H1 (cell line): ENCODE data around the gene LOC128125822.

Experiments used
- CTCF ChIA-PET: fragments of 300-600 bp; sonication (Branson Sonifier 250); formaldehyde crosslinking; loops from one replicate; lab custom pipeline; 2021; ENCODE audit not compliant: partially characterized antibody; lab: Charles Lee
- POLR2A ChIA-PET: fragments of 300-600 bp; sonication (Branson Sonifier 250); formaldehyde crosslinking; loops from one replicate; lab custom pipeline; 2021; ENCODE audit warnings: inconsistent platforms; ENCODE audit not compliant: partially characterized antibody; lab: Charles Lee
- DNase-seq, 2 experiments: peaks; one replicate each; pipeline versions ENCODE4 v3.0.0 to v3.0.0-alpha.2; 2010 to 2022; ENCODE audit warnings: low spot score in 2 of 2, low read depth in 1 of 2, mixed read lengths in 1 of 2
- FAIRE-seq: peaks from 2 replicates; lab custom pipeline; 2011; peaks lifted over from hg19 to GRCh38; lab: Jason Lieb, UNC
- H2AFZ ChIP-seq: 2 replicates; pipeline ENCODE4 v1.8.1; 2012; ENCODE audit warnings: low read length, inconsistent platforms
- H2AK5ac ChIP-seq: 2 replicates; pipeline ENCODE4 v1.6.1; 2013; ENCODE audit warnings: low read depth, low read length
- H2BK120ac ChIP-seq: replicated peaks from 2 replicates; pipeline ENCODE3; 2013; ENCODE audit warnings: low read depth, low read length, inconsistent platforms
- H2BK12ac ChIP-seq: 2 replicates; pipeline ENCODE4 v1.6.1; 2013; ENCODE audit warnings: low read depth, low read length
- H2BK15ac ChIP-seq: 2 replicates; pipeline ENCODE4 v1.6.1; 2013; ENCODE audit warnings: low read length
- H2BK20ac ChIP-seq: 2 replicates; pipeline ENCODE4 v1.6.1; 2013; ENCODE audit warnings: low read length
- H2BK5ac ChIP-seq: 2 replicates; pipeline ENCODE4 v1.6.1; 2013; ENCODE audit warnings: low read depth, low read length
- H3K14ac ChIP-seq: 2 replicates; pipeline ENCODE4 v1.6.1; 2013; ENCODE audit warnings: inconsistent platforms; ENCODE audit not compliant: insufficient read length
- H3K18ac ChIP-seq: 2 replicates; pipeline ENCODE4 v1.6.1; 2013; ENCODE audit warnings: low read length; ENCODE audit errors: extremely low read depth
- H3K23ac ChIP-seq: 2 replicates; pipeline ENCODE4 v1.6.1; 2013; ENCODE audit warnings: inconsistent platforms; ENCODE audit not compliant: insufficient read length
- H3K23me2 ChIP-seq: 2 replicates; pipeline ENCODE4 v1.6.1; 2013; ENCODE audit warnings: low read depth, low read length
- H3K27ac ChIP-seq: 2 replicates; pipeline ENCODE4 v1.6.1; 2011; ENCODE audit warnings: low read depth, low read length, inconsistent platforms
- H3K27me3 ChIP-seq, 4 experiments: replicated peaks in 1 of 4; 1 replicate in 1 of 4; 2 replicates in 3 of 4; pipeline versions ENCODE4 v1.6.1 to v1.8.1; 2011 to 2013; ENCODE audit warnings: low read length in 3 of 4, mild to moderate bottlenecking in 3 of 4, inconsistent platforms in 2 of 4, mixed read lengths in 2 of 4, moderate library complexity in 1 of 4; ENCODE audit not compliant: control insufficient read depth in 3 of 4, insufficient read depth in 3 of 4; ENCODE audit errors: extremely low read depth in 1 of 4
- H3K36me3 ChIP-seq, 4 experiments: 2 replicates each; pipeline versions ENCODE4 v1.6.1 to v1.8.1; 2011 to 2013; ENCODE audit warnings: mild to moderate bottlenecking in 4 of 4, low read length in 3 of 4, moderate library complexity in 2 of 4, control low read depth in 1 of 4, inconsistent platforms in 1 of 4; ENCODE audit not compliant: insufficient read depth in 4 of 4, control insufficient read depth in 2 of 4
- H3K4ac ChIP-seq: replicated peaks from 2 replicates; pipeline ENCODE3; 2013; ENCODE audit warnings: low read length, low read depth, mixed read lengths, inconsistent platforms; ENCODE audit not compliant: insufficient read length
- H3K4me1 ChIP-seq, 4 experiments: replicated peaks in 1 of 4; 1 replicate in 1 of 4; 2 replicates in 3 of 4; pipeline versions ENCODE4 v1.6.1 to v1.8.1; 2011 to 2013; ENCODE audit warnings: low read length in 3 of 4, inconsistent platforms in 2 of 4, mixed read lengths in 1 of 4; ENCODE audit not compliant: insufficient read depth in 4 of 4, control insufficient read depth in 3 of 4
- H3K4me2 ChIP-seq, 2 experiments: 2 replicates each; pipeline versions ENCODE4 v1.6.1 to v1.8.1; 2011 to 2013; ENCODE audit warnings: low read depth in 2 of 2, low read length in 2 of 2, control low read depth in 1 of 2, inconsistent platforms in 1 of 2, mild to moderate bottlenecking in 1 of 2; ENCODE audit not compliant: insufficient read depth in 1 of 2
- H3K4me3 ChIP-seq, 4 experiments: fragments of 200-600, 300-600 bp in 1 of 4; sonication (generic), shearing (Covaris generic), sonication (Bioruptor Twin) in 1 of 4; 2 replicates each; pipeline versions ENCODE4 v1.5.1 to v1.8.1; 2011 to 2016; ENCODE audit warnings: low read length in 4 of 4, low read depth in 3 of 4, control low read depth in 2 of 4, inconsistent platforms in 2 of 4, mild to moderate bottlenecking in 2 of 4, mixed read lengths in 1 of 4, moderate library complexity in 1 of 4; ENCODE audit not compliant: insufficient read depth in 2 of 4; ENCODE audit errors: extremely low read depth in 1 of 4
- H3K56ac ChIP-seq: replicated peaks from 2 replicates; pipeline ENCODE3; 2013; ENCODE audit warnings: low read depth, mild to moderate bottlenecking, mixed read lengths, low read length, inconsistent platforms; ENCODE audit not compliant: insufficient read length
- H3K79me1 ChIP-seq: 2 replicates; pipeline ENCODE4 v1.6.1; 2013; ENCODE audit warnings: low read depth, low read length, control low read depth
- H3K79me2 ChIP-seq, 2 experiments: 2 replicates each; pipeline versions ENCODE4 v1.6.1 to v1.8.1; 2012 to 2013; ENCODE audit warnings: low read length in 2 of 2, mild to moderate bottlenecking in 2 of 2, inconsistent platforms in 1 of 2; ENCODE audit not compliant: insufficient read depth in 2 of 2, control insufficient read depth in 1 of 2
- H3K9ac ChIP-seq, 4 experiments: replicated peaks in 1 of 4; 1 replicate in 1 of 4; 2 replicates in 3 of 4; pipeline versions ENCODE4 v1.6.1 to v1.8.1; 2011 to 2013; ENCODE audit warnings: low read depth in 3 of 4, low read length in 3 of 4, control low read depth in 2 of 4, mild to moderate bottlenecking in 2 of 4, moderate library complexity in 2 of 4, inconsistent platforms in 1 of 4; ENCODE audit errors: extremely low read depth in 1 of 4
- H3K9me3 ChIP-seq, 2 experiments: 2 replicates each; pipeline versions ENCODE4 v1.6.1 to v1.8.1; 2012 to 2013; ENCODE audit warnings: mild to moderate bottlenecking in 2 of 2, moderate library complexity in 2 of 2, control low read depth in 1 of 2, inconsistent platforms in 1 of 2, low read depth in 1 of 2, low read length in 1 of 2, mixed read lengths in 1 of 2; ENCODE audit not compliant: insufficient read depth in 2 of 2
- H4K20me1 ChIP-seq, 2 experiments: replicated peaks in 1 of 2; 2 replicates each; pipeline versions ENCODE3 to v1.8.1; 2011 to 2013; ENCODE audit warnings: inconsistent platforms in 2 of 2, low read length in 2 of 2, mild to moderate bottlenecking in 1 of 2; ENCODE audit not compliant: insufficient read depth in 2 of 2, control insufficient read depth in 1 of 2
- H4K5ac ChIP-seq: 2 replicates; pipeline ENCODE4 v1.6.1; 2013; ENCODE audit warnings: low read length, low read depth, mixed read lengths, inconsistent platforms; ENCODE audit not compliant: insufficient read length
- H4K8ac ChIP-seq: 2 replicates; pipeline ENCODE4 v1.8.0; 2013; ENCODE audit warnings: mild to moderate bottlenecking, moderate library complexity, low read length, inconsistent platforms; ENCODE audit not compliant: insufficient read depth; ENCODE audit errors: extremely low read depth
- H4K91ac ChIP-seq: replicated peaks from 2 replicates; pipeline ENCODE3; 2013; ENCODE audit warnings: low read length, mixed read lengths, inconsistent platforms; ENCODE audit not compliant: insufficient read length
- CBX8 ChIP-seq: fragments of 300-800, 300-1000 bp; sonication (generic); IDR thresholded peaks from 2 replicates; pipeline ENCODE4 v1.7.1; 2016; ENCODE audit warnings: low read depth, low read length, borderline replicate concordance
- NRF1 ChIP-seq: IDR thresholded peaks from 2 replicates; pipeline ENCODE4 v1.6.1; 2011; ENCODE audit warnings: mild to moderate bottlenecking, low read depth, low read length, improper control_type of control experiment
- POLR2A ChIP-seq, 2 experiments: IDR thresholded peaks; 1 replicate in 1 of 2; 2 replicates in 1 of 2; pipeline ENCODE4 v1.6.1; 2011; ENCODE audit warnings: low read depth in 2 of 2, low read length in 2 of 2, mild to moderate bottlenecking in 2 of 2; ENCODE audit errors: control extremely low read depth in 1 of 2
- POLR2AphosphoS5 ChIP-seq: IDR thresholded peaks from 2 replicates; pipeline ENCODE4 v1.6.1; 2011; ENCODE audit warnings: low read depth, low read length
- SP1 ChIP-seq: IDR thresholded peaks from 2 replicates; pipeline ENCODE4 v1.6.1; 2011; ENCODE audit warnings: low read depth, low read length
- SRF ChIP-seq: IDR thresholded peaks from 2 replicates; pipeline ENCODE4 v1.6.1; 2011; ENCODE audit warnings: mild to moderate bottlenecking, low read depth, low read length, moderate library complexity
- TCF12 ChIP-seq: IDR thresholded peaks from 2 replicates; pipeline ENCODE4 v1.6.1; 2011; ENCODE audit warnings: low read depth, mild to moderate bottlenecking, low read length
- YY1 ChIP-seq: IDR thresholded peaks from 2 replicates; pipeline ENCODE4 v1.6.1; 2011; ENCODE audit warnings: low read depth, mild to moderate bottlenecking, low read length
- WGBS, 2 experiments: shearing (Covaris generic) in 1 of 2; methylation state at CpG; one replicate each; pipeline versions ENCODE4 v1.1.6 to v1.1.7; 2013 to 2015; ENCODE audit warnings: low lambda C conversion rate in 2 of 2, mixed read lengths in 2 of 2, inconsistent platforms in 1 of 2, low coverage in 1 of 2, missing lambda C conversion rate in 1 of 2; ENCODE audit not compliant: insufficient replicate concordance in 2 of 2, insufficient coverage in 1 of 2, insufficient read length in 1 of 2; ENCODE audit errors: extremely low coverage in 1 of 2, missing lambda C conversion rate in 1 of 2; 5-methylcytosine and 5-hydroxymethylcytosine counted together
- TF ChIP-seq, protein P1 (sequence below): IDR thresholded peaks from 2 replicates; pipeline ENCODE4 v1.6.1; 2012; ENCODE audit warnings: inconsistent platforms

Gene LOC128125822

DNA sequence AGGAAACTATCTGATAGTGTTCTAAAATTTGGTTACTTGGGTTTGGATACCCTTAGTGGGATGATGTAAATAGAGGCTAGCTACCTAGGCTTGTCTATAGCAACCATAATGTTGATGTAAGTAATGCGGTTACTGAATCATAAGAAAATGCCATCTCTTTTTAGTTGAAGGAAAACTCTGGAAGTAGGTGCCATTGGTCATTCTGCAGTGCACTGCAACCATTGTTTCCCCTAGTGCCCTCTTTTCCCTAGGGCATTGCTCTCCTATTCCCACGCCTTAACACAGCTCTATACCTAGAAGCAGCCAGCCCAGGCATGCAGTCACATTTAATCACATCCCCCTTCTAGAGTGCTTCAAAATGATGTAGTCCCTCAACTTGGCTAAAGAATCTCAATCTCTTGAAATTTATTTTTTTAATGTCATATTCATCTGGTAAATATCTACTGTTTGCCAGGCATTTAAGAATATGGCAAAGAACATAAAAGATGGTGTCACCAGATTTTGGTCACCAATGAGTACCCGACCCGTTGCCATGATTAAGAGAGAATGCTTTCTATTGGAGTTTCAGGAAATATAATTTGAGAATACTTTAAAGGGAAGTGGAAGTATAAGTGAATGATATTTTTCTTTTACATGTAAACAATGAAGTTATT, 10.4 kb downstream of the LOC128125822 start:
- no peak for TF ChIP-seq CBX8
- TF ChIP-seq TCF12 = no peak
- TF ChIP-seq, protein P1, sequence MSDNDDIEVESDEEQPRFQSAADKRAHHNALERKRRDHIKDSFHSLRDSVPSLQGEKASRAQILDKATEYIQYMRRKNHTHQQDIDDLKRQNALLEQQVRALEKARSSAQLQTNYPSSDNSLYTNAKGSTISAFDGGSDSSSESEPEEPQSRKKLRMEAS = no peak
- TF ChIP-seq NRF1 = no peak
- TF ChIP-seq SRF = no peak
- TF ChIP-seq POLR2A (IDR thresholded peaks at IDR 0.05; ENCODE audit: control extremely low read depth in 1 of 2, low read depth in 2 of 2, low read length in 2 of 2) = peak in 1 of 2 experiments; percentile 79; a peak in 2 of 3 replicates
- no peak for TF ChIP-seq SP1
- peak; percentile 79; the same call in 1 of the 2 replicates for TF ChIP-seq POLR2AphosphoS5
- TF ChIP-seq YY1 = no peak
- Histone ChIP-seq H4K5ac (no peak overlapping the region), H3K27me3 (no peaks in the 10 kb centered on the region), H2BK120ac (no peak overlapping the region), H3K4me1 (no peaks in the 10 kb centered on the region), H3K23me2 (no peaks in the 10 kb centered on the region), H4K91ac (no peak overlapping the region), H2BK5ac (no peak overlapping the region), H3K4ac (no peak overlapping the region), H3K9me3 (no peaks in the 10 kb centered on the region), H3K23ac (no peak overlapping the region), H3K9ac (no peak overlapping the region), H2BK15ac (no peak overlapping the region), H2AFZ (no peak overlapping the region), H3K18ac (no peak overlapping the region), H3K4me3 (no peak overlapping the region), H3K27ac (no peak overlapping the region), H3K79me1 (no peaks in the 10 kb centered on the region), H2AK5ac (no peak overlapping the region), H3K56ac (no peak overlapping the region), H3K79me2 (peaks cover 0 to 10% of the 10 kb centered on the region in 2 experiments; a peak in 1 of 4 replicates), H4K8ac (no peak overlapping the region), H3K36me3 (peaks cover 9 to 52% (median 36%) of the 10 kb centered on the region in 4 experiments; a peak in 7 of 8 replicates), H2BK20ac (no peak overlapping the region), H3K14ac (no peak overlapping the region), H2BK12ac (no peak overlapping the region), H4K20me1 (peaks cover 0 to 2% of the 10 kb centered on the region in 2 experiments), H3K4me2 (no peak overlapping the region)
- CTCF ChIA-PET = interaction anchor here (0.6 to 2.7 kb wide), 2 partner anchors 11 to 321 kb away, joined by 3 to 7 read pairs; no protein-coding TSS in a partner anchor
- no peak for DNase-seq
- no peak for FAIRE-seq
- WGBS, 2 experiments = 94% methylated on average over 4 of the region's 4 CpGs; no CpG with 5 or more reads in 1 of the 2 experiments
- POLR2A ChIA-PET = interaction anchor here (1.2 to 4.7 kb wide), 3 partner anchors 9 to 14 kb away, joined by 3 to 33 read pairs (median 20); no protein-coding TSS in a partner anchor
